GM19395 (cell line): ENCODE measurements around the gene SLC35F1.

Experiments used
- ATAC-seq: cut with Tn5 transposase; IDR thresholded peaks from one replicate; pipeline ENCODE4 v1.9.1; 2021; ENCODE audit warnings: mild to moderate bottlenecking, moderate library complexity; ENCODE audit not compliant: unreplicated experiment

SLC35F1 gene

GRCh38 chr6:118103381-118104146, 196.5 kb downstream of the SLC35F1 start:
- ATAC-seq: no peak

GRCh38 chr6:118122161-118122725, 215.2 kb downstream of the SLC35F1 start:
- ATAC-seq: no peak

- ATAC-seq: peak; percentile 63
These were observed 215.7 kb downstream of the SLC35F1 start for GRCh38 chr6:118122801-118123200.

- no peak for ATAC-seq
These were observed 216.5 kb downstream of the SLC35F1 start for GRCh38 chr6:118123503-118124037.

GRCh38 chr6:118124851-118125250, 217.8 kb downstream of the SLC35F1 start:
- ATAC-seq: no peak

- no peak for ATAC-seq
These were observed 221.7 kb downstream of the SLC35F1 start for GRCh38 chr6:118128755-118129154.

GRCh38 chr6:118134206-118134605, 227.1 kb downstream of the SLC35F1 start:
- no peak for ATAC-seq

GRCh38 chr6:118134736-118135135, 227.7 kb downstream of the SLC35F1 start:
- no peak for ATAC-seq

- ATAC-seq: no peak
These were observed 228.3 kb downstream of the SLC35F1 start for GRCh38 chr6:118135371-118135770.

GRCh38 chr6:118141211-118141610, 234.1 kb downstream of the SLC35F1 start:
- no peak for ATAC-seq

GRCh38 chr6:118146584-118146983, 239.5 kb downstream of the SLC35F1 start:
- ATAC-seq: no peak

- no peak for ATAC-seq
These were observed 240.4 kb downstream of the SLC35F1 start for GRCh38 chr6:118147511-118147910.

- ATAC-seq: no peak
These were observed 241.5 kb downstream of the SLC35F1 start for GRCh38 chr6:118148561-118148960.

- ATAC-seq: no peak
These were observed 245.5 kb downstream of the SLC35F1 start for GRCh38 chr6:118152524-118152923.

- no peak for ATAC-seq
These were observed 254.3 kb downstream of the SLC35F1 start for GRCh38 chr6:118161343-118161742.

GRCh38 chr6:118163542-118163941, 256.5 kb downstream of the SLC35F1 start:
- ATAC-seq: no peak

- no peak for ATAC-seq
These were observed 258.4 kb downstream of the SLC35F1 start for GRCh38 chr6:118165500-118165899.

- ATAC-seq: no peak
These were observed 261.4 kb downstream of the SLC35F1 start for GRCh38 chr6:118168421-118168820.

- no peak for ATAC-seq
These were observed 264.8 kb downstream of the SLC35F1 start for GRCh38 chr6:118171852-118172251.

GRCh38 chr6:118174071-118174470, 267.0 kb downstream of the SLC35F1 start:
- ATAC-seq: no peak

GRCh38 chr6:118177720-118178119, 270.7 kb downstream of the SLC35F1 start:
- ATAC-seq: no peak

- ATAC-seq: no peak
These were observed 272.0 kb downstream of the SLC35F1 start for GRCh38 chr6:118179048-118179447.
